ENCODE data around the gene ZMIZ1. TPM values are rescaled to one million over a fixed set of nuclear protein-coding genes. Genes with fewer than 3 reads are reported as not detected.
A peak's percentile ranks its signal among the peaks of the same experiment; 100 is the strongest.

Gene ZMIZ1
- total RNA-seq, 1 donor from 2014 or later: 173 TPM

- DNase-seq (ENCODE audit: low spot score in 2 of 2, unreplicated experiment in 2 of 2): no peak
- H3K36me3 Mint-ChIP-seq: no peaks in the 10 kb centered on the region
- H3K4me1 Mint-ChIP-seq: peaks cover 46% of the 10 kb centered on the region
- no peaks in the 10 kb centered on the region for H3K9me3 Mint-ChIP-seq
- H3K27ac Mint-ChIP-seq: peak overlapping the region; percentile 2
- H3K27me3 Mint-ChIP-seq (ENCODE audit: low read depth): no peaks in the 10 kb centered on the region
- H3K4me3 Mint-ChIP-seq: no peak overlapping the region
- TF ChIP-seq CTCF (IDR thresholded peaks at IDR 0.05; ENCODE audit: unreplicated experiment): no peak
Measured at GRCh38 chr10:79025199-79025832, 43.5 kb upstream of the ZMIZ1 start.

- Mint-ChIP-seq H3K27ac (no peak overlapping the region), H3K4me1 (peaks cover 49% of the 10 kb centered on the region), H3K9me3 (no peaks in the 10 kb centered on the region), H3K4me3 (no peak overlapping the region), H3K36me3 (no peaks in the 10 kb centered on the region), H3K27me3 (ENCODE audit: low read depth) (no peaks in the 10 kb centered on the region)
- no peak for TF ChIP-seq CTCF (IDR thresholded peaks at IDR 0.05; ENCODE audit: unreplicated experiment)
- no peak for DNase-seq (ENCODE audit: low spot score in 2 of 2, unreplicated experiment in 2 of 2)
Measured at GRCh38 chr10:79026341-79026761, 42.4 kb upstream of the ZMIZ1 start.

- Mint-ChIP-seq H3K27me3 (ENCODE audit: low read depth) (no peaks in the 10 kb centered on the region), H3K27ac (peak overlapping the region; percentile 74), H3K4me3 (no peak overlapping the region), H3K9me3 (no peaks in the 10 kb centered on the region), H3K4me1 (peaks cover 49% of the 10 kb centered on the region), H3K36me3 (no peaks in the 10 kb centered on the region)
- TF ChIP-seq CTCF (IDR thresholded peaks at IDR 0.05; ENCODE audit: unreplicated experiment): no peak
- no peak for DNase-seq (ENCODE audit: low spot score in 2 of 2, unreplicated experiment in 2 of 2)
Measured at GRCh38 chr10:79026806-79027146, 42.0 kb upstream of the ZMIZ1 start.

GRCh38 chr10:79027147-79028055, 41.4 kb upstream of the ZMIZ1 start:
- DNase-seq (ENCODE audit: low spot score in 2 of 2, unreplicated experiment in 2 of 2): no peak
- H3K27me3 Mint-ChIP-seq (ENCODE audit: low read depth): no peaks in the 10 kb centered on the region
- H3K9me3 Mint-ChIP-seq: no peaks in the 10 kb centered on the region
- peaks cover 49% of the 10 kb centered on the region for H3K4me1 Mint-ChIP-seq
- peak overlapping the region; percentile 74 for H3K27ac Mint-ChIP-seq
- TF ChIP-seq CTCF (IDR thresholded peaks at IDR 0.05; ENCODE audit: unreplicated experiment): no peak
- no peak overlapping the region for H3K4me3 Mint-ChIP-seq
- no peaks in the 10 kb centered on the region for H3K36me3 Mint-ChIP-seq

- DNase-seq (ENCODE audit: low spot score in 2 of 2, unreplicated experiment in 2 of 2): no peak
- Mint-ChIP-seq H3K27me3 (ENCODE audit: low read depth) (no peaks in the 10 kb centered on the region), H3K4me3 (no peak overlapping the region), H3K27ac (peak overlapping the region; percentile 74), H3K9me3 (no peaks in the 10 kb centered on the region), H3K36me3 (no peaks in the 10 kb centered on the region), H3K4me1 (peaks cover 45% of the 10 kb centered on the region)
- TF ChIP-seq CTCF (IDR thresholded peaks at IDR 0.05; ENCODE audit: unreplicated experiment): no peak
Measured at GRCh38 chr10:79028056-79028430, 40.7 kb upstream of the ZMIZ1 start.

Data from mesothelial cell of epicardium (in vitro differentiated cells).